Activated CD8-positive, alpha-beta memory T cell treated with anti-CD3 and anti-CD28 coated beads for 1 hour (primary cell): Measurements from ENCODE around the gene CGA.
"Not testable (repeated sequence)": the region's sequence is repeated elsewhere in the genome, so short reads cannot be mapped to it uniquely, and the experiment has no call there.

Experiments
- DNase-seq, 2 donors: peaks; one replicate each; pipeline ENCODE4 v3.0.0-alpha.2; 2020; ENCODE audit warnings: low read depth in 1 of 2; ENCODE audit errors: extremely low read depth in 1 of 2

Gene CGA

GRCh38 chr6:87095087-87095509 is at the start of gene CGA:
TSS of gene CGA (minus strand) at chr6:87095106. CDS start at chr6:87088200, 6,906 bp downstream.
- DNase-seq = no peak

- DNase-seq = not testable (repeated sequence)
Observed at GRCh38 chr6:87139927-87140326, 45.0 kb upstream of the CGA start.

DNA sequence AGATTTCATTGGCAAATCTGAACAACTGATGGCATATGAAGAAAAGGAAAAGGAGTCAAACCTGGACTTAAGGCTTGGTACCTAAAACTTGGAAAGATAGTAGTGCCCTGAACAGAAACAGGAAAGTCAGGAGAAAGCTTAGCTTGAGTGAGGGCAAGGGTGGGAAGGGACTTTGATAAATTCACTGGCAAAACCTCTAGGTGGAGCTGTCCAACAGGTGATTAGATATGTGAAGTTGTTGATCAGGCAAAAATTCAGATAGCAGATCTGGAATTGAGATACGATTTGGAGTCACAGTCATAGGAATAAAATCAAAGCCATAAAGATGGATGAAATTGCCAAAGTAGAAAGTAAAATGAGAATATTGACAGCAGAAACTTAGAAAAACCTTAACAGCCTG is 44.3 kb upstream of the CGA start:
- DNase-seq = no peak

DNA sequence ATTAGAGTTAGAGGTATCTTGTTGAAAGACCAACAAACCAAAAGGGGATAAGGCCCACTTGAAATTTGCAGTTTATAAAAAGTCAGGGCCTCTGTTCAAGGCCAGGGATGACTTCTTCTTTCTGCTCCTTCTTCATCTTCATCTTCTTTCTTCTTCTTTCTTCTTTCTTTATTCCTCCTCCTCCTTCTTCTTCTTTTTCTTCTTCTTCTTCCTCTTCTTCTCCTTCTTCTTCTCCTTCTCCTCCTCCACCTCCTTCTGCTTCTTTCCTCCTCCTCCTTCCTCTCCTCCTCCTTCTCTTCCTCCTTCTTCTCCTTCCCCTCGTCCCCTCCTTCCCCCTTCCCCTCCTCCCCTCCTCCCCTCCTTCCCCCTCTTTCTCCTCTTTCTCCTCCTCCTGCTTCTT is 42.1 kb upstream of the CGA start:
- no peak for DNase-seq

DNA sequence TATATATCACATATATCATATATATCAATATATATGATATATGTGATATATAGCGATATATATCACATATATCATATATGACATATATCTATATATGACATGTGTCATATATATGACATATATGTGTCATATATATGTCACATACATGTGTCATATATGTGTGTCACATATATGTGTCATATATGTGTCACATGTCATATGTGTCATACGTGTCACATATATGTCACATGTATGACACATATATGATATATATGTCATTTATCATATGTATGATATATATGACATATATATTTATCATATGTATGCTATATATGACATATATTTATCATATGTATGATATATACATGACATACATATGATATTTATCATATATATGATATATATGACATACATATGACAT is 32.8 kb upstream of the CGA start:
- no peak for DNase-seq

GRCh38 chr6:87126501-87126900 is 31.6 kb upstream of the CGA start:
- DNase-seq = no peak

GRCh38 chr6:87124074-87124473 is 29.2 kb upstream of the CGA start:
- DNase-seq = no peak

DNA sequence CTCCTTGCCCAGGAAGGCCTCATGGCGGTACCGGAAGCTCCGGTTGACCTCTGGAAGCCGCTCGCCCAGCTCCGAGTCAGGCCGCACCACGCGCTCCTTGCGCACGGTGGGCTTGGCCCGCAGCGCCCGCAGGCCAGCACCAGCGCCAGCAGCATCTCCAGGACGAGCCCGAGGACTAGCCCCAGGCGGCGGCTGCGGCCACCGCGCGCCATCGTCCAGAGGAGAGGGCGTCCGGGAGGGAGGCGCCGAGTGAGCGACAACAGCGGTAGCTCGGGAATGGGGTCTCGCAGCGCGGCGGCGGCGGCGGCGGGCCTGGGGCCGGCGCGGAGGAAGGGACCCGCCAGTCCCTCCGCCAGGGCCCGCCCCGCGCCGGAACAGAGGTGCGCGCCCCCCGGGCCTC is 27.6 kb upstream of the CGA start:
- no peak for DNase-seq

GRCh38 chr6:87118054-87118453 is 23.1 kb upstream of the CGA start:
- DNase-seq = no peak

- no peak for DNase-seq
Observed at GRCh38 chr6:87116922-87117321, 22.0 kb upstream of the CGA start.

- no peak for DNase-seq
Observed at GRCh38 chr6:87115402-87116135, 20.7 kb upstream of the CGA start.

DNA sequence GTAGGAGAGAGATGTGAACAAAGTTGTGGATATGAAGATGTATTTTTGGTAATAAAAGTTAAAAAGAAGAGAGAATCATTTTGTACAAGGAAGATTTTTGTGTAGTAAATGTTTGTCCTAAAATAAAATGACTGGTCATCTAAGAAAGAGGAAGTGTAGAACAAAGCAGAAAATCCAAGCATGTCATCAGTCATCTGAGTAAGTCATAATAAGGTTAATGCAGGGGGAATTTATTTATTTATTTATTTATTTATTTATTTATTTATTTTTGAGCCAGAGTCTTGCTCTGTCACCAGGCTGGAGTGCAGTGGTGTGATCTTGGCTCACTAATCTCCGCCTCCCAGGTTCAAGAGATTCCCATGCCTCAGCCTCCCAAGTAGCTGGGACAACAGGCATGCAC is 15.7 kb upstream of the CGA start:
- no peak for DNase-seq

GRCh38 chr6:87105823-87106222 is 10.9 kb upstream of the CGA start:
- DNase-seq = no peak

- no peak for DNase-seq
Observed at GRCh38 chr6:87104667-87105066, 9.8 kb upstream of the CGA start.

- DNase-seq = no peak
Observed at GRCh38 chr6:87103977-87104601, 9.2 kb upstream of the CGA start.

DNA sequence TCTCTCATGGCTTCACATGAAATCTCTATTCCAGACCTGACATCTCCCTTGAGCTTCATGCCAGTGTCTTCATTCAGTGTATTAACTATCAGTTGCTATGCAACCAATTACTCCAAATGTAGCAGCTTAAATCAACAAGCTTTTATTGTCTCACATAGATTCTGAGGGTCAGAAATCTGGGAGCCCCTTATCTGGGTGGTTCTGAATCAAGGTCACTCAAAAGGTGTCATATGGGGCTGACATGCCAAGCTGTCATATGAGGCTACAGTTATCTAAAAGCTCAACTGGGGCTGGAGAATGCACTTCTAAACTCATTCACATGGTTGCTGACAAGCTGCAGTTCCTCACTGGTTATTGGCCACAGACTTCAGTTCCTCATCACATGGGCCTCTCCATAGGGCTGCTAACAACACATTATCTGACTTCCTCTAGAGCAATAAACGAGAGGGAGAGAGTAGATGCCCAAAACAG is 7.3 kb upstream of the CGA start:
- no peak for DNase-seq

GRCh38 chr6:87101067-87101466 is 6.2 kb upstream of the CGA start:
- DNase-seq = no peak

GRCh38 chr6:87100216-87100615 is 5.3 kb upstream of the CGA start:
- no peak for DNase-seq

DNA sequence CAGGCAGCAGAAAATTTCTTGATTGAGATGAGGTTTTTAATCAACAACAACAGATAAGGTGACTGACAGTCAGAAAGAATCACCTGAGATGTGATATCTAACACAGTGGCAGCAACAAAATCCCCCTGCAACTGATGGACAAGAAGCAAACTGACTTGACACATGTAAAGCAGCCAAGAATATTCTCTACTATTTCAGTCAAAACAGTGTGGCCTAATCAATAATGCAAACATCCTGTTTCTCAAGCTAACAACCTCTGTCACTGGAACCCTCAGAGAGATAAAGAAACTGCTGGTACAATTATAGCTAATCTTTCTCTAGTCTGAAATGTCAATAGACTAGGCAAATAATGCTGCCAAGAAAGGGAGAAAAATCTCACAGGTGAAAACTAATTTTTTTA is 4.6 kb upstream of the CGA start:
- no peak for DNase-seq

DNA sequence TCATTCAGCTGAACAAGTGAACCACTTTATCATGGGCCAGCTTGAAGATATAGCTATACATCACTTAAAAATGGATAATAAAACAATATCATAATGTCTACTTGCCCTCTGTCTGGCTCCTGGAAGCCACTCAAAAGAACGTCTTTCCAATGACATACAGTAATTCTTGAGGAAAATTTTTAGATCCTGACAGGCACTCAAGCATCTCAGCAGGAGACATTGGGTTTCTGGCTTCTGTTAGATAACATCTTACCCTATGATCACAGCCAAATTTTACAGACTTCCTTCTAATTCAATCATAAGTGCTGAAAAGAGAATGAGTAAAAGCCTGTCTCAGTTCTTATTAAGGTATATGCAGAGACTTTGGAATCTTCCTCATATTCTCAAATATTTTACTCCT is 330 bp downstream of the CGA start:
- no peak for DNase-seq

GRCh38 chr6:87093651-87094050 is 1.3 kb downstream of the CGA start:
- no peak for DNase-seq

DNA sequence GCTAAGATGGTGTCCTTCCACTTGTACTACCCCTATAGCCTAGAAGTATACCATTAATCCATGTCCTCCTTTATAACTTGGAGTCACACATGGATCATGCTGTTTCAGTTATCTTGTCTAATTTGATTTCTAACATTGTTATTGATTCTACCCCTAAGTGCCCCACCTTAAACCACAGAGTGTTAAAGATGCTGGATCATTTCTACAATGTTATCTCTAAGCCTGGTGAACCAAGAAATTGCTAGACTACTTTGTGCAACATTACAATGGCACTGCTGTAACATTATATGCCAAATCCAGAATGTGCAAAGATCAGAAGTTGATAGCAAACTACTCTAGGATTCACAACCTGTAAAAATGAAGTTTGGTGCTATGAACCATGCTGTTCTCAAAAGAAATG is 1.7 kb downstream of the CGA start:
- DNase-seq = no peak

GRCh38 chr6:87092435-87092834 is 2.5 kb downstream of the CGA start:
- DNase-seq = no peak
